ENCODE results near the gene F2. TPM values are rescaled to one million over a fixed set of nuclear protein-coding genes. Genes with fewer than 3 reads are reported as not detected.

The F2 gene
- total and polyA plus RNA-seq, 2 of the 13 experiments (the other 11 are each of a cell fraction or from before 2014, with no cell fraction given), result 330 to 801 TPM

DNA sequence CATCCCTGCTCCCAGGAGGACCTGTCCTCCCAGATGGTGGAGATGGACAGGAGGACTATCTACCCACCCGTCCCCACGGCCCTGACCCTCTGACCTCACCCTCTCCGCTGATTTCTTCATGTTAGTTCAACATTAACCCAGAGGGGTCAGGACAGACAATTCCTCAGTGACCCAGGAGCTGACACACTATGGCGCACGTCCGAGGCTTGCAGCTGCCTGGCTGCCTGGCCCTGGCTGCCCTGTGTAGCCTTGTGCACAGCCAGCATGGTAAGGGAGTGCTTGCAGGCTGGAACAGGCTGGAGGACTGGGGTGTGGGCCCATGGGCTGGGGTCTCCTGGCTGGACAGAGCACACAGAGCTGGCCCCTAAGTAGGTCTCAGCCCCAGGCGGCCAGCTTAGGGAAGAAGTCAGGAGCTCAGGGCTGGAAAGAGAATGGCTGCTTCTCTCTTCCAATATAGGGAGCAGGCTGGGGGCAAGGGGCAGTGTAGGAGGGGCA lies at the start of gene F2 (continued):
- TF ChIP-seq, protein P1, sequence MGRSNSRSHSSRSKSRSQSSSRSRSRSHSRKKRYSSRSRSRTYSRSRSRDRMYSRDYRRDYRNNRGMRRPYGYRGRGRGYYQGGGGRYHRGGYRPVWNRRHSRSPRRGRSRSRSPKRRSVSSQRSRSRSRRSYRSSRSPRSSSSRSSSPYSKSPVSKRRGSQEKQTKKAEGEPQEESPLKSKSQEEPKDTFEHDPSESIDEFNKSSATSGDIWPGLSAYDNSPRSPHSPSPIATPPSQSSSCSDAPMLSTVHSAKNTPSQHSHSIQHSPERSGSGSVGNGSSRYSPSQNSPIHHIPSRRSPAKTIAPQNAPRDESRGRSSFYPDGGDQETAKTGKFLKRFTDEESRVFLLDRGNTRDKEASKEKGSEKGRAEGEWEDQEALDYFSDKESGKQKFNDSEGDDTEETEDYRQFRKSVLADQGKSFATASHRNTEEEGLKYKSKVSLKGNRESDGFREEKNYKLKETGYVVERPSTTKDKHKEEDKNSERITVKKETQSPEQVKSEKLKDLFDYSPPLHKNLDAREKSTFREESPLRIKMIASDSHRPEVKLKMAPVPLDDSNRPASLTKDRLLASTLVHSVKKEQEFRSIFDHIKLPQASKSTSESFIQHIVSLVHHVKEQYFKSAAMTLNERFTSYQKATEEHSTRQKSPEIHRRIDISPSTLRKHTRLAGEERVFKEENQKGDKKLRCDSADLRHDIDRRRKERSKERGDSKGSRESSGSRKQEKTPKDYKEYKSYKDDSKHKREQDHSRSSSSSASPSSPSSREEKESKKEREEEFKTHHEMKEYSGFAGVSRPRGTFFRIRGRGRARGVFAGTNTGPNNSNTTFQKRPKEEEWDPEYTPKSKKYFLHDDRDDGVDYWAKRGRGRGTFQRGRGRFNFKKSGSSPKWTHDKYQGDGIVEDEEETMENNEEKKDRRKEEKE (IDR thresholded peaks at IDR 0.05), result no peak
- TF ChIP-seq KLF9 (CRISPR knock-in tag; IDR thresholded peaks at IDR 0.05; ENCODE audit: low read depth), result no peak; the same call in 1 of the 2 replicates
- peak; percentile 53 for TF ChIP-seq ATF3 (CRISPR knock-in tag; IDR thresholded peaks at IDR 0.05)
- peak; percentile 83 for TF ChIP-seq IRF2 (CRISPR knock-in tag; IDR thresholded peaks at IDR 0.05)
- peak; percentile 78; the same call in 1 of the 2 replicates for TF ChIP-seq NR0B2 (CRISPR knock-in tag; IDR thresholded peaks at IDR 0.05)
- no peak for TF ChIP-seq ZNF704 (CRISPR knock-in tag; IDR thresholded peaks at IDR 0.05; ENCODE audit: borderline replicate concordance)
- peak; percentile 77 for TF ChIP-seq YEATS4 (CRISPR knock-in tag; IDR thresholded peaks at IDR 0.05; ENCODE audit: borderline replicate concordance)
- peak; percentile 35; the same call in 1 of the 2 replicates for TF ChIP-seq GATA4 (IDR thresholded peaks at IDR 0.05; ENCODE audit: borderline replicate concordance, low read depth)
- TF ChIP-seq HOXA3 (CRISPR knock-in tag; IDR thresholded peaks at IDR 0.05), result peak; percentile 80
- TF ChIP-seq CREM (IDR thresholded peaks at IDR 0.05), result peak; percentile 62; the same call in 1 of the 2 replicates
- TF ChIP-seq CREM (CRISPR knock-in tag; IDR thresholded peaks at IDR 0.05), result no peak
- peak; percentile 42; the same call in 1 of the 2 replicates for TF ChIP-seq ZNF460 (CRISPR knock-in tag; IDR thresholded peaks at IDR 0.05; ENCODE audit: borderline replicate concordance)
- TF ChIP-seq ZNF3 (CRISPR knock-in tag; IDR thresholded peaks at IDR 0.05), result no peak
- peak; percentile 29; the same call in 1 of the 2 replicates for TF ChIP-seq FOXJ3 (CRISPR knock-in tag; IDR thresholded peaks at IDR 0.05; ENCODE audit: borderline replicate concordance)
- TF ChIP-seq ZNF24 (IDR thresholded peaks at IDR 0.05), result no peak
- TF ChIP-seq, protein P2, sequence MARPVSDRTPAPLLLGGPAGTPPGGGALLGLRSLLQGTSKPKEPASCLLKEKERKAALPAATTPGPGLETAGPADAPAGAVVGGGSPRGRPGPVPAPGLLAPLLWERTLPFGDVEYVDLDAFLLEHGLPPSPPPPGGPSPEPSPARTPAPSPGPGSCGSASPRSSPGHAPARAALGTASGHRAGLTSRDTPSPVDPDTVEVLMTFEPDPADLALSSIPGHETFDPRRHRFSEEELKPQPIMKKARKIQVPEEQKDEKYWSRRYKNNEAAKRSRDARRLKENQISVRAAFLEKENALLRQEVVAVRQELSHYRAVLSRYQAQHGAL (CRISPR knock-in tag; IDR thresholded peaks at IDR 0.05; ENCODE audit: not compliant biosample characterization), result peak; percentile 22
- TF ChIP-seq KLF13 (CRISPR knock-in tag; IDR thresholded peaks at IDR 0.05), result no peak
- TF ChIP-seq MTA1 (CRISPR knock-in tag; IDR thresholded peaks at IDR 0.05; ENCODE audit: borderline replicate concordance), result peak; percentile 77; the same call in 1 of the 2 replicates
- TF ChIP-seq FUBP1 (CRISPR knock-in tag; IDR thresholded peaks at IDR 0.05; ENCODE audit: borderline replicate concordance), result no peak
- TF ChIP-seq ZNF101 (CRISPR knock-in tag; IDR thresholded peaks at IDR 0.05; ENCODE audit: borderline replicate concordance, low read depth), result no peak
- TF ChIP-seq HOXD1 (CRISPR knock-in tag; IDR thresholded peaks at IDR 0.05), result peak; percentile 76
- TF ChIP-seq ZNF33B (CRISPR knock-in tag; IDR thresholded peaks at IDR 0.05), result no peak
- TF ChIP-seq TBL1XR1 (IDR thresholded peaks at IDR 0.05; ENCODE audit: borderline replicate concordance, low read length, partially characterized antibody), result no peak
- no peak for TF ChIP-seq FLYWCH1 (CRISPR knock-in tag; IDR thresholded peaks at IDR 0.05)
